OCI-M2 (cell line): ENCODE measurements around the gene NRP2.

Experiments
- DNase-seq: peaks from one replicate; lab custom pipeline; 2025; ENCODE audit not compliant: unreplicated experiment; lab: John Stamatoyannopoulos, UW

NRP2 gene

DNA sequence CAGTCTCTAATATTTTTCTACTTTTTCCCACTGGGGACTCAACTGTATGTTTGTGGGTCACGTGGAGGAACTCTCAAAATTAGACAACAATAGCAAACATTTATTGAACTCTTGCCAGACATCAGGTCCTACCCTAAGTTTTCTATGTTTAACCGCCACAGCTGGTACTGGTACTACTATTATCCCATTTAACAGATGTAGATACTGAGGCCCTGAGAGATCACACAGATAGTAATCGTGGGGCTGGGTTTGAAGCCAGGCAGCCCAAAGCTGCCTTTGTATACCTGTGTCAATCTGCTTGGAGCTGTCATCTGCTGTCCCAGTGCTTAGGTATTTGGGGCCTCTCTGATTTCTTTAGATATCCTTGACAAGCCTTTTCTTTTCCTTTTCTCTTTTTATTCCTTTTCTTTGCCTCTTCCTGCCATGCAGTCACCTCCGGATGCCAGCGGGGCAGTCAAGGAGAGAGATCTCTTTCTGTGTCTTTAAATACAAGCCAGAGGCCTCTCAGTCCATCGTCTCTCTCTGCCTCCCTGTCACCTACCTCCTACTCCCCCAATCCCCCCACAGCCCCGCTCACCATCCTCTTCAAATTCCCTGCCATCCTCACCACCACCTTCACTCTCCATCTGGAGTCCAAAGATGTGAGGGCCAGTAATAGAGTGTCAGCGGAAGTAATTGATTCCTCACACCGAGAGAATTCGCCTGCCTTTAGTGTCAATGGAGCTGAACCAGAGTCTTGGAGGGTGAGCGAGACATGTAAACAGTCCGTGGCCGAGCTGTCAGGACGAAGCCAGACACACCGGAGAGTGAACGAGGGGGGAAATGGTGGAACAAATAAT lies 23.4 kb downstream of the NRP2 start:
- DNase-seq, result no peak

GRCh38 chr2:205706769-205707381 lies 24.6 kb downstream of the NRP2 start:
- DNase-seq, result no peak

DNA sequence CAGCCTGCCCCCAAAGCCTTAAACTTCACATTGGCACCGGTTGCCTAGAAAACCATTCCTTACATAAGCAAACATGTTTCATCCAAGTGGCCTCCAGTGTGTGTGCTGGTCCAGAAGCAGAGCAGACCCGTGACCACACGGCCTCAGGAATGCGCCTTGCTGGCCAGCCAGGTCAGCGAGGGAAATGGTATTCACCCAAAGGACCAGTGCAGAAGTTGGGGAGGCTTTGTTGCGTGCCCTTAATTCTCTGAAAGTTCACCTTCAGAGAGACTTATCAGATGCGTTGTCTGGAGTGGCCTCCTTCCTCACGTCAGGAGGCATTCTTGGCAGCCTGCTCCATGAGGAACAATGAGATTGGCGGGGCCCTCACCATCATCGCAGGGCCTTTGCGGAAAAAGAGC lies 25.9 kb downstream of the NRP2 start:
- no peak for DNase-seq

DNA sequence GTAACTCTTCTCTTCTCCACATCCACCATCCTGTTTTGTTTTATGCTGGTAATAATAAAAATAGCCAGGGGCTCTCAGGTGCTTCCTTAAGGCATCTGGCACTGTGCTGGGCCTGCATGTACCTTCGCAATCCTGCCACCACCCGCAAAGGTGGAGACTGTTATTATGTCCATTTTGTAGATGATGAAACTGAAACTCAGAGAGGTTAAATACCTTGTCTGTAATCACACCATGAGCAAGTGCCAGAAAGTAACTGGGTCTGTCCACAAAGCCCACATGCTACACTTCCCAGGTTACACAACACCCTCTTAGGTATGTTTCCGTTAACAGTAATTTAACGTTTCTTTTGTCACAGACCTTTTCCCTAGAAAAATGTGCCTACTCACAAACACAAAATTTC lies 27.0 kb downstream of the NRP2 start:
- DNase-seq, result no peak

DNA sequence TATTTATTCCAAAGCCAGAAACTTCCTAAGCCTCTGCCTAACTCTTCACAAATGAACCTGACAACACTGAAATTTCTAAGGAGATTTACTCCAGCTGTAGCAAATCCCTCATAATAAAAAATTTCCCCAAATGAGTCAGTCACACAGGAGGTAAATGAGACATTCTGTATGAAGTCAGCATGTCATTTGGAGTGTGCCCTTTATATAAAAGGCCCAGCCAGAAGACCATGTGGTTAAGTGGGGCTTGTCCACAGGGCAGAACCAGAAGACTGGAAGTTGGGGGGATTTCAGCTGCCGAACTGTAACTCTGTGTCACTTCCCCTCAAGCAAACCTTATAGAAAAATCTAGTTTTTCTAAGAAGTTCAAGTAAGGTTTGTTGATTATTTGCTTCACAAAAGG lies 30.2 kb downstream of the NRP2 start:
- no peak for DNase-seq

- DNase-seq, result no peak
Observed at GRCh38 chr2:205713086-205713485, 30.8 kb downstream of the NRP2 start.

DNA sequence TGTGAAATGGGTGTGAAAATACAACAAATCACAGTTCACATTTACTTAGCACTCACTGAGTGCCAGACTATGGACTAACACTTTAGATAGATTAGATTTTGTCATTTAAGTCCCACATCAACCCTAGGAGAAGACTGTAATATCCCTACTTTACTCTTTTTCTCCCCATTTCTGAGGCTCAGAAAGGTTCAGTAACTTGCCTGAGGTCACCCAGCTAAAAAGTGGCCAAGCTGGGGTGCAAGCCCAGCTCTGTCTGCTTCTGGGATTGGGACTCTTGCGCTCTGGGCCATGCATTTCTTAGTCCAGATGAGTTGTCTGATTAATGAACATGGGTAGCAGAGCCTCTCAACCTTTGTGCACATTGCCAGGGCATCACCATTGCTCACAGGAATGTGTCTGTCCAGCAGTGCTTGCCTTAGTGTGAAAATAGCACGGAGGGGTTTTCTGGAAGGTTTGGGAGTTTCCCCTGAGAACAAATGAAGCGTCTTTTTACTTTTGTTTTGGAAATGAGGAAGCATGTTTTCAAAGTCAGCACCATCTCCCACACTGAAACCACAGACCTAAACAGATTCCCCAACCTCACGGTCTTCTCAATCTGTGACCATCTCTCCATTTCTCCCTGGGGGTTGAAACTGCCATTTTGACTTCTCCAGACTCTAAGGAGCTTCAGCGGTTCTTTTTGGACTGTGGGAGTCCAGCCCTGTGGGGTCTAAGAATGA lies 31.9 kb downstream of the NRP2 start:
- no peak for DNase-seq

DNA sequence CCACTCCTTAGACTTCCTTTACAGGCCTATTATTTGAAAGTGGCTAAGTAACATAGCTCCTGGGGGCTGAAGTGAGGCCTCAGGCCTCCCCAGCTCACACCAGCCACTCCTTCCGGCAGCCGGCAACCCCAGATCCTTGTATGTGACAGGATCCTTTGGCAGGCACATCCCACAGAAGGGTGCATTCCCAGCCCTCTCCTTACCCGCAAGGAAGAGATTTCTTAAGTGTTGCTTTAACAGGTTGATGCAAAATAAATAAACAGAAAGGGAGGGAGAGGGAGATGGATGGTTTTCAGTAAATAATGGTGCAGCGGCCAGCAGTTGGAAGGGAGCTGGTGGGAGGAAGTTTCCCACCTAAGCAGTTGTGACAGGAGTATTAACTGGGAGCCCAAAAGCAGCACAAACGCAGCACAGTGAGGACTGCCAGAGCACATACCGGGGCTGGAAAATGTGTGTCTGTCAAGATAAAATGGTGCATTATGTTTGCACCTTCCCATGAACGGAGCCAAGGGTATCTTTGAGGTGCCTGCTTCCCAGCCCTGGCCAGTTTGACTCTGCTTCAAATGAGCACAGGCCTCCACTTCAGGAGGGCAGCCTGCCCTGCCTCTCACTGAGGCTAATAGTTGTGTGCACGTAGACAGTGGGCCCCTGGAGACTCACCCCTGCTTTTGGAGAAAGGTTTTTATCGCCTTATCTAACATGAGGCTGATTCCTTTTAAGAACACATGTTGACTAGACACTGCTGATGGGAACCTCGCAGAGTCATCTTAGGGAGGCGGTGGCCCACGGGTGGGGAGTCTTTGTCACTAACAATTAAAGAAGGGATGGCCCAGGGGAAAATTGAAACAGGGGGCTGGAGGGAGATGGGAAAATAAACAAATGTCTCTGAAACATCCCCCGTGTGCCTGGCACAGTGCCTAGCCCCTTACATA lies 32.8 kb downstream of the NRP2 start:
- no peak for DNase-seq

- no peak for DNase-seq
Observed at GRCh38 chr2:205715831-205716525, 33.7 kb downstream of the NRP2 start.

DNA sequence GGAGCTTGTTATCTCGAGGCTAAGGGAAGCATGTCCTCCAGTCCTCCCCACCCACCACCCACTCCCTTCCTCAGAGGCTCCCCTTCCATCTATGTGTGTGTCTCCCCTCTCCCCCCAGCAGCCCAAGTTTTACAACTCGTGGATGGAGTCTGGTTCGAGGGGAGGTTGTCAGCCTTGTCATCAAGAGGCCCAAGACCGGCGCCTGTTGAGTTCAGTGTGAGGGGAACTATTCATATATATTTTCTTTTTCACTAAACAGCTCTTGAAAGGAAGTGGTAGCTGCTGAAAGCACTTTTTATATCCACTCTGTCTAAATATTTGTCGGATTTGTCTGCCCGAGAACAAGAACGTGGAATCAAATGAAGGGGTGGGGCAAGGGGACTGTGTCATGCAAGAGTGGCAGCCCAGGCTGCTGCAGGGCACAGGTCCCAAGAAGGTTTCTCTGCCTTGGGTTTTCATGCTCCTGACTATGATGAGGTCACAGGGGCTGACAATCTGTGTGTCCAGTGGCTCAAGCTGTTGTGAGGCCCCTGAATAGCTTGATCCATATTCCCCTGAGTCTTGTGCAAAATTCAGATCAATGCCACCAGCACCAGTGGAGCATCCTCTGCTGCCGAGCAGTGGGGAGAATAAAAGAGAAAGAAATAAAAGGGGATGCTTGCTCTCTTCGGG lies 35.0 kb downstream of the NRP2 start:
- no peak for DNase-seq

DNA sequence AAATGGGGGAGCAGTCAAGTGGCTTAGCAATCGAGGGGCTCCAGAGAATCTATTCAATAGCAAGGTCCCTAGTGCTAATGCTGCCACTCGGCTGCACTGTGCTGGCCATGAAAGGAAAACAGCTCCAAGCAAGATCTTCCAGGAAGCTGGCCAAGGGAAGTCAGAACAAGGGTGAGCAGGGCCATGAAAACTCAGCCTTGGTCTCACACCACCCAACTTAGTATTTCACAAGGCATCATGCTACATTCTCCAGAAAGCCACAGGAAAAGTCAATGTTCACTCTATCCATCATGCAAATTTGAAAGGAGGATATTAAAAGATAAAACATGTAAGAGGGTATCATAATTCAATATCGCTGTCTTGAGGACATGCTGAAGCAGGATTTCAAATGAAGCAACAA lies 35.7 kb downstream of the NRP2 start:
- DNase-seq, result no peak

DNA sequence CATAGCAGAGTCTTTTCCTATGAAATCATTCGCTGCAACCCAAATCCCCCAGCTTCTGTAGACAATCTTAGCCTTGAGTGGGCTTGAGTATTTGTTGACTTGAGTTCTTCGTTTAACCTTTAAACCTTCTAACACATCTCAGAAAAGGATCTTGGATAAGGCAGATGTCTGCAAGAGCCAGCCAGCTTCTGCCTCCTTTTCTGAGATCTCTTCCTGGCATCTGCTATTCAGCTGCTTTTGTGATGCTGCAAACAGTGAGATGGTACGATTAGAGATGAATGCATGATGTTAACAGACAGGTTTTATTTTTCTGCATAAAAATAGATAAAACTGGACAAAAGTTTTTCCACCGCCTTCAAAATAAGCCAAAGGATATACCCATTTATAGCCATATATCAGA lies 37.5 kb downstream of the NRP2 start:
- no peak for DNase-seq

DNA sequence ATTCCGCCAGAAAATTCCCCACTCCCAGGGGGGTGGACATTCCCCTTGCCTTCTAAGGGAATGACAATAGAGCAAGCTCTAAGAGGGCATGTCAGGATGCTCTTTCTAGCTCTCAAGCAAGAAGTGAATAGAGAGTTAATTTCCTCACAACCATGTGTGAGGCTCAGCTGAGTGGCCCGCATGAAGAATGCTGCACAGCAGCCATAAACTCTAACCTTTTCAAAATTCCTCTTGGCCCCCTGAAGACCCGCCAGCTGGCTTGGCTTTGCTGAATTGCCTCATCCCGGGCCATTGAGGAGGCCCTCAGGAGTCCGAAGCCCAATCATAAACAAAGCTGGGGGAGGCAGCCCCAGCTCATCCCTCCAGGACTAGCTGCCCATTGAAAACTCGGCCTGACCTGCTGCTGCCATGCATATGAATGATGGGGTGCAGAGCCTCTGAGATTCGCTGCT lies 38.2 kb downstream of the NRP2 start:
- DNase-seq, result no peak

DNA sequence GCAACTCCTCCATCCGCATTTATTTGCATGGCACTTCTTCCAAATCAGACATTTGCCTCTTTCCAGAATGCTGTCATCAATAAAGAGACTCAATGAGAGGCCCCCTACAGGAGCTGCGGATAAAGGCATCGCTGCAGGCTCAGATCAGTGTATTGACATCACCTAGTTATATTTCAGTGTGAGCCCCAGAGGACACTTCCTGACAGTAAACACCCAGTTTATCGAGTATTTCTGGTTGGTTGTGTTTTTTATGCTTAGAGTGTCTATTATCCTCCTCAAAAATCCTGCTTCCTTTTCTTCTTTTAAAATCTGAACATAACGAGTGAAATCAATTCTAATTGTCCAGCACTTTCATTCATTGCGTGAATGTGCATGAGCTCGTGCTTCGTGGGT lies 38.8 kb downstream of the NRP2 start:
- no peak for DNase-seq

DNA sequence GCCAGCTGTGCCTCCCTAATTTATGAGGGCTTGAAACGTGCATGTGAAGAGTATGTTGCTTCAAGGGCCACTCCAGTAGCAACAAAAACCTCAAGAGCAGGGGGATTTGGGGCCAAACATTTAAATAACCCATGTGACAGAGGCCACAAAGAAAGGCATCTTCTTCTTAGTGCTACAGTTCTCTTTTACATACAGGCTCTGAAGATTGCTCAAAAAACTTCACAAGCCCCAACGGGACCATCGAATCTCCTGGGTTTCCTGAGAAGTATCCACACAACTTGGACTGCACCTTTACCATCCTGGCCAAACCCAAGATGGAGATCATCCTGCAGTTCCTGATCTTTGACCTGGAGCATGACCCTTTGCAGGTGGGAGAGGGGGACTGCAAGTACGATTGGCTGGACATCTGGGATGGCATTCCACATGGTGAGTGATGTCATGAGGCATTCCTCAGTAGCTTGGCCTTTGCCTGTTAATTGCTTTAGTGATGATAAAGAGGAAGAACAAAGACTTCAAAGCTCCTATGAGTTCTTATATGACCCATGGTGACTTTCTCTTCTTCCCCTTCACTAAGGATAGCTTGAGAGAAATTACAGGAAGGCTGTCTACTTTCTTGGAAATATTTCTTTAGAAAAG lies 40.1 kb downstream of the NRP2 start:
- DNase-seq, result no peak

DNA sequence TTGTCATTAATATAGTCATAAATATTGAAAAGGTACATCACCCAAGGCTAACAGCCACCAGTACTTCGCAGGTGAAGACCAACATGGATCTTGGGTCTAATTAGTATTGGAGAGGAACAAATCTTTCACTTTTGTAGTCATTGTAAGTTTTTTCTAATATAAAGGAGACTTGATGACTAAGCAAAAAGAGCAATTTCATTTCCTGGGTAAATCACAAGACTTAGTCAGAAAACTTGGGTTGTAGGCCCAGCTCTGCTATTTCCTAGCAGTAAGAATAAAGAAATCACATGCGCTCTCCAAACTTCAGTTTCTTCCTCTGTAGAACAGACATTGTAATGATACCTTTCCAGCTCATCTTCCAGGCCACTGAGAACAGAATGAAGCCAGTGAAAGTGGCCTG lies 40.9 kb downstream of the NRP2 start:
- DNase-seq, result no peak

GRCh38 chr2:205725059-205725458 lies 42.8 kb downstream of the NRP2 start:
- no peak for DNase-seq

- no peak for DNase-seq
Observed at GRCh38 chr2:205726506-205726905, 44.2 kb downstream of the NRP2 start.

GRCh38 chr2:205727174-205727573 lies 44.9 kb downstream of the NRP2 start:
- DNase-seq, result no peak
